K562 (cell line): Measurements from ENCODE around the gene TUBB4B. TPM values are rescaled to one million over a fixed set of nuclear protein-coding genes. Genes with fewer than 3 reads are reported as not detected.

Experiments
- ARID4B ChIP-seq: sonication (generic); formaldehyde crosslinking; IDR thresholded peaks from 2 replicates; pipeline ENCODE4 v1.8.0; 2022; ENCODE audit warnings: mild to moderate bottlenecking, missing genetic modification reagents
- CBX3 ChIP-seq, 2 experiments: IDR thresholded peaks; 1 replicate in 1 of 2; 2 replicates in 1 of 2; pipeline ENCODE4 v1.6.1; 2012; ENCODE audit warnings: inconsistent platforms in 2 of 2, low read length in 2 of 2, borderline replicate concordance in 1 of 2, control low read depth in 1 of 2
- CCNT2 ChIP-seq: IDR thresholded peaks from 2 replicates; pipeline ENCODE4 v1.6.1; 2011; ENCODE audit warnings: borderline replicate concordance, low read depth, mild to moderate bottlenecking, moderate library complexity, mixed read lengths, low read length; ENCODE audit not compliant: insufficient read length; ENCODE audit errors: extremely low read depth
- ELK3 ChIP-seq: fragments of 450-650 bp; formaldehyde crosslinking; IDR thresholded peaks from 2 replicates; pipeline ENCODE4 v1.4.0; 2020; ENCODE audit warnings: mild to moderate bottlenecking
- EP400 ChIP-seq: fragments of 450-650 bp; IDR thresholded peaks from 2 replicates; pipeline ENCODE4 v1.6.1; 2017; ENCODE audit warnings: antibody characterized with exemption, mild to moderate bottlenecking, moderate library complexity
- GTF2A2 ChIP-seq: IDR thresholded peaks from 2 replicates; pipeline ENCODE4 v1.6.1; 2016; ENCODE audit warnings: mild to moderate bottlenecking, missing genetic modification characterization, missing compliant biosample characterization
- LCOR ChIP-seq: sonication (generic); formaldehyde crosslinking; IDR thresholded peaks from 2 replicates; pipeline ENCODE4 v1.8.0; 2022; ENCODE audit warnings: mild to moderate bottlenecking, missing genetic modification reagents
- MCM7 ChIP-seq, 2 experiments: fragments of 450-650 bp; IDR thresholded peaks; 2 replicates each; pipeline ENCODE4 v1.6.1; 2016 to 2018
- MXI1 ChIP-seq: IDR thresholded peaks from 2 replicates; pipeline ENCODE4 v1.6.1; 2011; ENCODE audit warnings: low read depth, mild to moderate bottlenecking, improper control_type of control experiment, low read length
- NONO ChIP-seq, 2 experiments: fragments of 200-400 bp in 1 of 2; fragments of 450-650 bp in 1 of 2; formaldehyde crosslinking in 1 of 2; IDR thresholded peaks; 2 replicates each; pipeline ENCODE4 v1.6.1; 2017; ENCODE audit warnings: low read depth in 2 of 2, mild to moderate bottlenecking in 2 of 2, moderate library complexity in 2 of 2, low read length in 1 of 2
- RBFOX2 ChIP-seq: fragments of 200-400 bp; formaldehyde crosslinking; IDR thresholded peaks from 2 replicates; pipeline ENCODE4 v1.6.1; 2017; ENCODE audit warnings: low read depth, mild to moderate bottlenecking, low read length, moderate library complexity
- RNF2 ChIP-seq: sonication (generic); IDR thresholded peaks from 2 replicates; pipeline ENCODE4 v1.6.1; 2016
- SPI1 ChIP-seq: IDR thresholded peaks from 2 replicates; pipeline ENCODE4 v1.6.1; 2011; ENCODE audit warnings: low read depth, low read length, control low read depth, borderline replicate concordance
- ZBTB33 ChIP-seq: sonication (generic); formaldehyde crosslinking; IDR thresholded peaks from 2 replicates; pipeline ENCODE4 v1.8.1; 2023; ENCODE audit warnings: mild to moderate bottlenecking, missing genetic modification reagents
- ZNF655 ChIP-seq: fragments of 250-450 bp; sonication (Bioruptor Pico); IDR thresholded peaks from 2 replicates; pipeline ENCODE4 v1.5.0; 2021
- ZNF79 ChIP-seq: fragments of 250-450 bp; sonication (Bioruptor Pico); IDR thresholded peaks from 2 replicates; pipeline ENCODE4 v1.4.0; 2020; ENCODE audit warnings: low read depth, mild to moderate bottlenecking, moderate library complexity
- polyA plus RNA-seq, 8 experiments: library from polyadenylated mRNA; depleted of rRNA in 4 of 8; stranded (reverse) in 5 of 8; unstranded in 3 of 8; fragments of >200 nt; fragmentation: Nextera tagmentation in 2 of 8; fragmentation: Illumina TruSeq in 1 of 8; extraction: Ambion mirVana in 2 of 8; extraction: Trizol in 1 of 8; gene quantifications; 2 replicates each; pipeline versions ENCODE4 v1.2.1 to v1.2.3, GENCODE V29; 2011 to 2014; ENCODE audit warnings: inconsistent platforms in 1 of 8, missing spikeins in 1 of 8
- total RNA-seq, 7 experiments: library from RNA; depleted of rRNA in 6 of 7; stranded (reverse); fragments of >200 nt in 6 of 7; fragmentation: Illumina TruSeq in 2 of 7; extraction: Trizol in 2 of 7; gene quantifications; 2 replicates each; pipeline versions ENCODE4 v1.2.1 to v1.2.3, GENCODE V29; 2011 to 2021; ENCODE audit warnings: low replicate concordance in 1 of 7

The TUBB4B gene
- total and polyA plus RNA-seq, 9 of the 15 experiments (the other 6 are each of a cell fraction or from before 2014, with no cell fraction given): 24.1 to 443 (median 268) TPM

GRCh38 chr9:137244486-137245449 lies 3.7 kb downstream of the TUBB4B start (continued):
- TF ChIP-seq ELK3 (CRISPR knock-in tag) (no peak), ZNF655 (CRISPR knock-in tag) (no peak), GTF2A2 (tag) (no peak), ZNF79 (CRISPR knock-in tag) (no peak), MXI1 (no peak), SPI1 (peak; percentile 28; the same call in 1 of the 2 replicates), ARID4B (CRISPR knock-in tag) (no peak), NONO (IDR thresholded peaks at IDR 0.05; ENCODE audit: low read depth in 2 of 2, low read length in 1 of 2) (no peak), CCNT2 (no peak), RBFOX2 (peak; percentile 79), RNF2 (no peak), LCOR (CRISPR knock-in tag) (0 out of 2 replicates have a peak, but pooled peaks have one; percentile 36), MCM7 (IDR thresholded peaks at IDR 0.05) (no peak), EP400 (no peak), ZBTB33 (peak; percentile 89), CBX3 (IDR thresholded peaks at IDR 0.05; ENCODE audit: borderline replicate concordance in 1 of 2, low read length in 2 of 2) (no peak)
